HG02943 (cell line): ENCODE results near the gene TMEM235.
"Not testable (repeated sequence)": the region's sequence is repeated elsewhere in the genome, so short reads cannot be mapped to it uniquely, and the experiment has no call there.

ENCODE experiments used
- ATAC-seq: cut with Tn5 transposase; IDR thresholded peaks from one replicate; pipeline ENCODE4 v1.9.1; 2021; ENCODE audit warnings: mild to moderate bottlenecking, low read depth, moderate library complexity; ENCODE audit not compliant: unreplicated experiment

The TMEM235 gene

GRCh38 chr17:78252701-78253635 is 21.5 kb downstream of the TMEM235 start:
- ATAC-seq, result no peak

DNA sequence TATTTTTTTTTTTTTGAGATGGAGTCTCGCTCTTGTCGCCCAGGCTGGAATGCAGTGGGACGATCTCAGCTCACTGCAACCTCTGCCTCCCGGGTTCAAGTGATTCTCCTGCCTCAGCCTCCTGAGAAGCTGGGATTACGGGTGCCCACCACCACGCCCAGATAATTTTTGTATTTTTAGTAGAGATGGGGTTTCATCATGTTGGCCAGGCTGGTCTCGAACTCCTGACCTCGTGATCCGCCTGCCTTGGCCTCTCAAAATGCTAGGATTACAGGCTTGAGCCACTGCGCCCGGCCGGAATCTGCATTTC is 22.2 kb downstream of the TMEM235 start:
- ATAC-seq, result not testable (repeated sequence)

GRCh38 chr17:78253946-78254672 is 22.7 kb downstream of the TMEM235 start:
- ATAC-seq, result no peak

DNA sequence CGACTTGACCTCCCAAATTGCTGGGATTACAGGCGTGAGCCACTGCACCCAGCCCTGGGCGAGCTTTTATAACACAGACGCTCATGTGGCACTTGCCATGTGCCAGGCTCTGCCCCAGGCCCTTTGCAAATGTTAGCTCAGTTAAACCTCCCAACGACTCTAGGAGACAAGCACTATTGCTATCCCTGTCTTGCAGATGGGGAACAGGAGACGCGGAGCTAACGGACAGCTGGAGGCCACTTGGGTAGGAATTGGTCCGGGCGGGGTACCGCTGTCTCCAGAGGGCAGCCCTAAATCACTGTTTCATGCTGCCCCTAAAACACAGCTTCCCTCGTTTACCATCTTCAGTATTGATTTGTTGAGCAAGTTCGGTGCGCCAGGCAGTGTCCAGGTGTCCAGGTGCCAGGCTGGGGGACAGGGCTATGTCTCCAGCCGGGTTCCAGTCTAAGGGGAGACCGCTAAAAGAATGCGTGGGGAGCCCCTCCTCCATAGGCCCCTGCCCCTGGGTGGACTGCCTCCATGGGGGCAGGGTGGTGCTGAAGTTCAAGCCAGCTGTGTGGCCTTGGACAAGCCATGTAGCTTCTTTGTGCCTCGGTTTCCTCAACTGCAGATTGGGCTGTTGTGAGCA is 23.7 kb downstream of the TMEM235 start:
- no peak for ATAC-seq

- ATAC-seq, result no peak
Observed at GRCh38 chr17:78255953-78256706, 24.7 kb downstream of the TMEM235 start.

- no peak for ATAC-seq
Observed at GRCh38 chr17:78256707-78257591, 25.5 kb downstream of the TMEM235 start.

DNA sequence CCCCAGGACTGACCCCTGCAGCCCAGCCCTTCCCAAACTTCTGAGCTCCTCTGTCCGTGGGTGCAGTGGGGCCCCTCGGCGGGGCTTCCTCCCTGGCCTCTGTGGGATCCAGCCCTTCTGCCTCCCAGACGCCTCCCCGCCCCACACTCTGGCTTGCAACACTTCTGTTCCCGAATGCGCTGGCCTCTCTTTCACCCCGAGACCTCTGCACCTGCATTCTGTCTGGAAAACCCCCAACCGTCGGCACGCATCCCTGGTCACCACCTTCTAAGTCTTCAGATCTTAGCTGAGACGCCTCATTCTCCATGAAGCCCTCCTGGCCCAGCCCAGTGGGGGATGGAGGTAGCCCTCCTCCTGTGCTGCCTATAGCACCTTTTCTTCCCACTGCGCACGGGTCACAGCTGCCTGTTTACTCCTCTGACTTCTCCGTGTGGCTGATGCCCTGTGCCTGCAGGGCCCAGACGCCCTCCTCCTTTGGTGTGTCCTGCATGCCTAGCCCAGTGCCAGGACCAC is 26.4 kb downstream of the TMEM235 start:
- ATAC-seq, result no peak

DNA sequence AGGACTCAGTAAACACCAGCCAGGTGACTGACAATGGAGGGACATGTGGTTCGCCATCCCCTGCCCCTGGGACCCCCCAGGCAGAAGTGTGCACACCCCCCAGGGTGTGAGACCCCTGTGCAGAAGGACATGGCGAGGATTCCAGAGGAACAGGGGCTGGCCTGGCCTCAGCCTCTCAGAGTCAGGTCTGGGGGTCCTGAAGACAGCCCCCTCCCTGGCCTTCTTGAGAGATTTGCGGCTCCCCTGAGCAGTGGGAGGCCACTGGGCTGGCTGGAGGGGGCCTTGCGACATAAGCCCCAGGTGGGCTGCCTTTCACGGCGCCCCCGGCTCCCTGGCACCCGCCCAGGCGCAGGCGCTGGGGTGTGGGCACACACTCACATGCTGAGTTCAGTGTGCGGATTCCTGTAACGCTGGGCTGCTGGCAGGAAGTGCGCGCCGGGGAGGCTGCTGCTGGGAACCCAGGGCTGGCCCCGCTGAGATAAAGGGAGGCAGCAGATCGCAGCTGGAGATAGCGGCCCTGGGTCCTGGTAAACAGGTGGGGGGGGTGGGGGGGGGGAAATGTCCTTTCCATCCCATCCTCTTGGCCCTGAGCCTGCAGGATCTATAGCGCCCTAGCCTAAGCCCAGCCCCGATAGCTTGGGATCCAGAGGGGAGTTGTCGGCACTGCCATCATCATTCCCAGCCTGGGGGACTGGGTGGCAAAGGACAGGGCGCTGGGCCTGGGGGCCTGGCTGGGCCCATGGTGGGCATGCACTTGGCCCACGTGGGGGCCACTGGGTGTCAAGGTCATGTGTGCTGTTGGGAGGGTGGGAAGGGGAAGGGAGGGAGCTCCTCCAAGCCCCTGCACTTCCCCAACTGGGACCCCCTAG is 27.1 kb downstream of the TMEM235 start:
- ATAC-seq, result no peak

DNA sequence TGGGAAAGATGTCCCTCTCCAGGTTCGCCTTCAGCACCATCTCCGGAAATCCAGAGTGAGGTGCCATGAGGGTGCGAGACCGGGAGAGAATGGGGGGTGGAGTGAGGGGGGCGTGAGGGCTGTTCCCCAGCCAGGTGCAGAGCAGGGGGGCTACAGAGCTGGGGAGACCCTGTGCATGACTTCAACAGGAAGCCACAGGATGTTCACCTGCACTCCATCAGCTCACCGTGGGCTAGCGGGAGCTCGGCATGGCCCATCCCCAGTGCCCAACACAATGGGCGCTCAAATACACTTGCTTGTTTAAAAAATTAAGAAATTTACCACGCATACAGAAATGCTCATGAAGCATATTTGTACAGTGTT is 27.7 kb downstream of the TMEM235 start:
- no peak for ATAC-seq

- no peak for ATAC-seq
Observed at GRCh38 chr17:78263063-78263735, 31.8 kb downstream of the TMEM235 start.

GRCh38 chr17:78263736-78264340 is 32.4 kb downstream of the TMEM235 start:
- ATAC-seq, result no peak

DNA sequence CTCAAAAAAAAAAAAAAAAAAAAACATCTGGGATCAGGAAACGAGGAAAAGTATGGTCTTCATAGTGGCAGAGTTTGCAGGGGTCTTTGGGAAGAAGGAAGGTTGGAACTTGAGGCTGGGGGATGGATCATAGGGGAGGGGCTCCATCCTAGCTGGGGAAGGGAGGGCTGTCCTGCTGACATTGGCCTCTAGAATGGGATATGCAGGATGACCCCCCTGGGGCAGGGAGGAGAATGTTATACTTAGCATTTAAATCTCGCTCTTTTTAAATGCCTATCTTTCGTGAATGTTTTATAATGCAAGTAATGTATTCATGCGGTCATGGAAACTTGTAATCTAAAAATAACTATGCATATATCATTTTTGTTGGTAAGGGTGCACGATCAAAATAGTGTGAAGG is 33.2 kb downstream of the TMEM235 start:
- ATAC-seq, result no peak

GRCh38 chr17:78265121-78265520 is 33.7 kb downstream of the TMEM235 start:
- ATAC-seq, result no peak

GRCh38 chr17:78266231-78266631 is 34.8 kb downstream of the TMEM235 start:
- ATAC-seq, result no peak

DNA sequence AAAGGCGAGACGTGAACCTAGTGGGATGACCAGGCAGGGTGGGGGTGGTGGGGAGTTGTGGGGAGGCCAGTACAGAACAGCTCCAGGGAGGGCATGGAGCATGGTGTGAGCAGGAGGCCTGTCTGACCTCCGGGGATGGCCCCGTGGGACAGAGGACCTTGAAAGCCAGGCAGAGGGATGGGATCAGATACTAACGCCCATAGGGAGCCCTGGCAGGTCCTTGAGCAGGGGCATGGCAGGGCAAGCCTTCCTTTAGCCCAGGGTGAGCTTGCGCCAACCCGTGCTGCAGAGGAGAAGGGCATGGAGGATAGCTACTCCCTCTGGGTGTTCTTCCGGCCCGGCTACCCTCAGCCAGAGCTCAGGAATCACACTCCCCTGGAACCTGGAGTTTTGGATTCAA is 35.3 kb downstream of the TMEM235 start:
- no peak for ATAC-seq

GRCh38 chr17:78267253-78268073 is 36.0 kb downstream of the TMEM235 start:
- ATAC-seq, result no peak
